Stimulated activated CD8-positive, alpha-beta memory T cell treated with anti-CD3 and anti-CD28 coated beads, Interleukin-15, amount 100 ng/mL, for 24 hours (primary cell): Measurements from ENCODE around the gene FGGY.
"Not testable (repeated sequence)": the region's sequence is repeated elsewhere in the genome, so short reads cannot be mapped to it uniquely, and the experiment has no call there.

ENCODE experiments used
- DNase-seq: peaks from one replicate; pipeline ENCODE4 v3.0.0-alpha.2; 2020; ENCODE audit warnings: low read depth

FGGY gene

DNA sequence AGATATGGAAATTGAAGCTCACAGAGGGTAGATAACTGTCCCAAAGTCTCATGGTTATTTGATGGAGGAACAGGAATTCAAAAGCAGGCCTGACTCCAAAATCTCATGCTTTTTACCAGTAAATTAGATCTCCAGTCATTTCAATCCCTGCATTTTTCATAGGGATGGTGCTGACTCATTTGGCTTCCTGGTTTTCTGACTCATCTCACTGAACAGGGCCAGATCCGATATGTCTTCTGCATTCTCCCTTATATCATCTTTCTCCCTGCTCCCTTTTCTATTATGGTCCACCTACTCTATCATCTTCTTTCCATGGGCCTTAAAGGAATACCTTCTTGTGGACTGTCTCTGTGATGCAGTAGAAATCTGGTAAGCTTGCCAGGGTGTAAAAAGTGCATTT is 187.2 kb downstream of the FGGY start:
- DNase-seq, result no peak

DNA sequence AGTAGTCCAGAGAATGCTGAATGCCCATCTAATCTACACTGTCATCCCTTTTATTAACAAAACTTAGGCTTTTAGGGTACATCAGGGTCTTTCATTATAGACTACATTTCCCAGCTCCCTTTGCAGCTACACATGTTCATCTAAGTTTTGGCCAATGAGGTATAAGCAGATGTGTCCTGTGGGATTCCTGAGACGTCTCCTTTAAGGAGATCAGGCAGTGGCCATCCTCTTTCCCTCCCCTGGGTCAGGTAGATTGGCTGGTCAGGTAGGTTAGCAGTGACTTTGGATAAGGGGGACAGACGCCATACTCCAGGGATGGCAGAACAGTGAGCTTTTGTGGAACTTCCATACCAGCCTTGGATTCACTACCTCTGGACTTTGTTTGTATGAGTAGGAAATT is 188.3 kb downstream of the FGGY start:
- DNase-seq, result no peak

DNA sequence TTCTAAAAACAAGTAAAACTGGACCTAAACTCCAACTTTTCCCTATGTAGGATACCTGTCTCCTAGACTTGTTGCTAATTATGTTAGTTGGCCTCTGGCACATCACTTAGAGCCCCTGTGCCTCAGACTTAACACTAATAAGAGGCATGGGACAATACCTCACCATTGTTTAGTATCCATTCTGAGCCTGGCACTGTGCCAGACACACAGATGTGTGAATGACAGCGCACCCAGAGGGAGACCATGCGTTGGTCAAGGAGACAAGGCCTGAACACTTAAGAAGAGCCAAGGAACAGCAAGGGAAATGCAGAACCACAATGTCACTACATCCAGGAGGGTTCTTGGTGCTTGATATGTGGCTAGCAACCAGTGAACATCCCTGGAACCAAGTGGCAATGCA is 189.1 kb downstream of the FGGY start:
- DNase-seq, result no peak

DNA sequence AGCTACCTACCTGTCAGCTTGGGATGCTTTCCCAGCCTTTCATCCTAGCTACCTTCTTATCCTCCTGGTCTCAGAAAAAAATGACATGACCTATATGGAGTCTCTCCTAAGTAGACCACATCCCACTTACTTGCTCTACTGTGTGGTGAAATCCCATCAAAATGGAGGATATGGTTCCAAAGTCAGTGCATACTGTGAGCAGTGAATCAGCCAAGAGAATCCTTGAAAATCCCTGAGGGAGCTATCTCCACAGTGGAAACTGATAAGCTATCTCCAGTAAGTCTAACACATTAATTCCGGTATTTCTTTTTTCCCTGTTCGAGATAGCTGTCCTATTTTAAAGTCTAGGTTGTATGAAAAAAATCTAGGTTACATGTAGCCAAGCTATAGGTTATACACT is 189.7 kb downstream of the FGGY start:
- no peak for DNase-seq

DNA sequence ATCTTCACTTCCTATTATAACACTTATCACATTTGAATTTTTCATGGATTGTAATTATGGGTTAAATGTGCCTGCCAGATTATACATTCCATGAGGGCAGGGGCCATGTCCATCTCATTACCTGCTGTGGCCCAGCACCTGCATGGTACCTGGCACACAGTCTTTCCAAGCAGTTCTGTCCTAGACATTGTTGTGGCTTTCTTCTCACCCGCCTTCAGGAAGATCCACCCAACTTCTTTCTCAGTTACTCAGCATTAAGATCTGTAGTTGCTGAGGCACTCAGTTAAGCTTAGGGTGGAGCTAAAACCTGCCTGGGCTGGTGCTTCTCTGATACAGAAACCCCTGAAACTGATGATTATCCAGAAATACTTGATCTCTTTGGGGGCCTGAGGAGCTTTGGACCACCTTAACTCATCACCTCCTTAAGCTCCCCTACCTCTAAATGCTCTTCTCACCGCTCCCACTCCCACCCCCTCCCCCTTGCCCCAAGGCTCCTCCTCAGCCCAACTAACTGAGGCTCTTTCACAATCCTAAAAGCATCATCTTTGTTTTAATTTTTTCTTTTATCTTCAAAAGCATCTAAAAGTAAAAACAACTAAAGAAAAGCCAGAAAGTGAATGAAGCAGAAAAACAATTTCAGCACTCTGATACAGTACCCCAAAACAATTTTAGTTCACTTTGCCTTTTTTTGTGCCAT is 190.6 kb downstream of the FGGY start:
- DNase-seq, result no peak

DNA sequence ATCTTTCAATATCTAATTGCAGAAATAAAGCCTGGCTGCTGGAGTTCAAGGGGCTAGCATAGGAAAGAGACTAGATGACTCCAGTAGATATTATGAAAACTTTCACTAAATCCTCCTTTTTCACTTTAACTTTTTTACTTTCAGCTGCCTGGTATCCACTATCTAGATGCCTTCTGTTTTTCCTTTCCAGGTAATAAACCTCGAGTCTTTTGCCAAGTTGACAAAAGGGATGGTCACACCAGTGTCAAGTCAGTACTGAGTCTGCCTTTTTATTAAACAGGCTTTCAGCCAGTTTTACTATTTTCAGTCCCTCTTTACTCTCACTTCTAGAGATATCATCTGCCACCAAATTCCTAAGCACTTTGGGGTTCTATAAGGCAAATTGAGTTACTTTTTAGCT is 195.6 kb downstream of the FGGY start:
- no peak for DNase-seq

DNA sequence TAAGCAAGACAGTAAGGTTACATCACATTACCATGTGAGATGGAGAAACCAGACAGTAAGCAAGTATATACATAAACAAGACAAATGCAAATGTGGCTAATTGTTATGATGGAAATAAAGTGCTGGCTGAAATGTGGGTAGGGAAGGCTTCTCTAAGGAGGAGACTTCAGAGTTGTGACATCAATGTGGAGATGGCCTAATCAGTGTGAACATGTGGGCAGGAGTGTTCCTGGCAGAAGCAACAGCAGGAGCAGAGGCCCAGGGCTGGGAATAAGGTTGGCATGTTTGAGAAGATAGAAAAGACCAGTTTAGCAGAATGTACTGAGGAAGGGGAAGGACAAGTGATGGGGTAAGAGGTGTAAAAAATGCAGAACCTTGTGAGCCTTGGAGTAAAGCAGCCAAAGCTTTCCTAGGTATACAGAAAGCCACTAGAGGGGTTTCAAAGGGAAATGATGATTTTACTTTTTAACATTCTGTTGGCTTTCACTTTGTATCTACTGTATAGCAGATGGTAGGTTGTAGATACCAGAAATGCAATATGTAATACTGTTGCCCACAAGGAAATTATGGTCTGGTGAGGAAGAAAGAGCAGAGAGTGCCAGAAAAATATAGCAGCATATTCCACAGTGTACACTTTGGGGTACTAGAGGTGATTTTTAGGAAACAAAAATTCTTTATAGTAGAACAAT is 197.4 kb downstream of the FGGY start:
- DNase-seq, result no peak

DNA sequence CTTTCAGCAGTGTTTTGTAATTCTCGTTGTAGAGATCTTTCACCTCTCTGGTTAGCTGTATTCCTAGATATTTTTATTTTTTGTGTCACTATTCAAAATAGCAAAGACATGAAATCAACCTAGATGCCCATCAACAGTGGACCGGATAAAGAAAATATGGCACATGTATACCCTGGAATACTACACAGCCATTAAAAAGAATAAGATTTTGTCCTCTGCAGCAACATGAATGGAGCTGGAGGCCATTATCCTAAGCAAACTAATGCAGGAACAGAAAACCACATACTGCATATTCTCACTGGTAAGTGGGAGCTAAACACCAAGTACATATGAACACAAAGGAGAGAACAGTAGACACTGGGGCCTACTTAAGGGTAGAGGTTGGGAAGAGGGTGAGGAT is 199.3 kb downstream of the FGGY start:
- not testable (repeated sequence) for DNase-seq

DNA sequence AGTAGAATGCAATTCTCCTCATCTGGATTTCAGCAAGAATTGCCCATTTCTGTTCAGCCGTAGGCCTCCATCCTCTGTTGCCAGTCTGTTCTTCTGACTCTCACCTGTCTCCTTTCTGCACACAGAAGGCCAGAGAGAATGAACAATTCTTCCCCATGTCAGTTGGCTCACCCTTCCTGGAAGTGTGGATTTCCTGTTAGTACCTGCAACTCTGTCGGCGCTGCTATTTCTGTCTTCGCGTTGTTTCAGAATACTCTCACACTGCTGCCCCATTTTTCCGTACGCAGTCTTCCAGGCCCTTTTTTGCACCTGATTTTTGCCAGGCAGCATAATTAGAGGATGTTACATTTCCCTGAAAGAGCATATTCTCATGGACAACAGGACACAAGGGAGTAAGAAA is 200.7 kb downstream of the FGGY start:
- no peak for DNase-seq

DNA sequence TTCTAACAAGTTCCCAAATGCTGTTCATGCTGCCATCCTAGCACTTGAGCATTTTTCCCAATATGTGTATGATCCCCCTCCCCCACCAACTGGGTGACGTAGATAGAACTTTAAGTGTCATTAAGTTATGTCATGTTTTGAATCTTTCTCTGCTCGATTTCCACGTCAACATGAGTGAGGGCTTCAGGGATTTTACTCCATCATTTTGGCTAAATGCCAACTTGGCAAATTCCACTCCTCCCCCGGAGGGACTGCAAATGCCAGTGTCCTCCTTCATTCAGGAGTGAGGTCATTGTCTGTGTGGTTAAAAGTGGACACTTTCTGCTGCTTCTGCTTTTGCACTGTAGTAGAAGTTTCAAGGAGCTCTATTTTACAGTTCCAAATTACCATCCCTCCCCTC is 201.7 kb downstream of the FGGY start:
- no peak for DNase-seq

DNA sequence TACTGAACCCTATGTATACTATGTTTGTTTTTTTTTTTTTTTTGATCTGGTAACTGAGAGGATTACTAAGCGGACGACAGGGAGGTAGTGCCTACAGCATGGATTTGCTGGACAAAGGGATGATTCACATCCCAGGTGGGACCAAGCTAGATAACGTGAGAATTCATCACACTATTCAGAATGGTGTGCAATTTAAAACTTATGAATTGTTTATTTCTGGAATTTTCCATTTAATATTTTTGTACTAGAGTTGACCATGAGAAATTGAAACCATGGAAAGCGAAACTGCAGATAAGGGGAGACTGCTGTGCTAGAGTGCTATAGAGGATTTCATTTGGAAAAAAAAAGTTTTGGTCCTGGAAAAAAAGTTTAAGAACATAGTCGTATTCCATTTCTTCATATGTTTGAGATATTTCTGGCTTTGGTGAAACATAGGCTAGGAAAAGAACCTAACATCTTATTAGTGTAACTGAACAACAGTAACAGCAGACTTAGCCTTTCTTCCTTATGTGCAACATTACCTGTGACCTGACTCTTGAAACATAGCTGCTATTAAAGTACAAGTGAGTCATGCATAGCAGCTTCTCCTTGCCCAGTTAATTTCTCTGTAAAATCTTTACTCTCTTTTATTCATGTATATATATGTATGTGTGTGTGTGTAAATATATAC is 202.5 kb downstream of the FGGY start:
- DNase-seq, result no peak

DNA sequence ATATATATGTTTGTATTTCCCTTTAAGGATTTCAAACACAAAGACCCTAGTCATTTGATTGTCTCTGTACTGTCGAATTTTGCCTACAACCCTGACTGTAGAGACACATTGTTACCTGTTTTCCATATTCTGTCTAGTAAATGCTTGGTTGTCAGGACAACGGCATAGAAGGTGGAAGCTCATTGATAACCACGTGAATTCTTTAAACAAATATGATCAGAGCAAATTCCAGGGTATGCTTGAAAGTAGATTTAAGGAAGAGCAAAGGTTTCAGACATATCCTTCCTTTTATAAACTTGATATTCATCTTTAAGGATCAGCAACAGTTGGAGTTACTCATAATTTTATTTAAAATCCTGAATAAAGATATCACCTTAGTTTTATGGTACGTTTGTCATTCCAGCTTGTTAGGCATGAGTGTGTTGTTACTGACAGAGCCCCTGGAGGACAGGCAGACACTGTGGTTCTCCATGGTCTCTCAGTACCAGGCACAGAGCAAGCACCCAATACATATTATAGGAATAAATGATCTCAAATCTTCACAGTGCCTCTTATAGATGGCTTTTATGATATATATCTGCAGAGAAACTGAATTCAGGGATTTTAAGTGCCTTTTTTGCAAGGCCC is 203.2 kb downstream of the FGGY start:
- no peak for DNase-seq

DNA sequence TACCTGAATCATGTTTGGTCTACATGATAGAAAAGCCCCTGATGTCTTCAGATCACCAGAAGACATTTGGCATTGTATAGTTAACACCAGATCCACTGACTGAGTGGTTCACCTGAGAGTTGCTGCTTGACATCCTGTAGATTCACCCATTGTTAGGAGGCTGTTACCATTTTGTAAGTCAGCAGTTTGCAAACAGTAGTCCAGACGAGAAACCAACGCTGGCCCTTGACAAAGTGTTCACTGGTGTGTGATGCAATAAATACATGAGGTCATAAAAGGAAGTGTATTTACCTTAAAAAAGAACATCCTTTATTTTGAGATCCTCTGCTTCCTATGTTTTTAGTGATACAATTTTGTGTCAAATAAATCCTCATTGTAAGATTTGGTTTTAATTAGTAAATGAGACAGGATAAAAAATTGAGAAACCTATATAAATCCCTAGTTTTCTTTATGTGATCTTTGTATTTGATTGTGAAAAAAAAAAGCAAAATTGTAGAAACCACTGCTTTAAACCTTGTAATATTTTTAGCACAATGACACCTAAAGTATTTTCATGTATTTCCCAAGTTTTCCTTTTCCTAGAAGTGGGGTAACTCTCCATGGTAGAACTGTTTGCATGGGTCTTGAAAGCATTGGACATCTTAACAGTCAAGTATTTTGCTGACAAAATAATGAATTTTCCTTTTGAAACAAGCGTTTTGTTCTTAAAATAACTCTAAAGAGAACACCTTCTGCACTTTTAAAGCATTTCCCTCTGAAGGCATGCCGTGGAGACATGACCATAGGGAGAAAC is 204.3 kb downstream of the FGGY start:
- no peak for DNase-seq

DNA sequence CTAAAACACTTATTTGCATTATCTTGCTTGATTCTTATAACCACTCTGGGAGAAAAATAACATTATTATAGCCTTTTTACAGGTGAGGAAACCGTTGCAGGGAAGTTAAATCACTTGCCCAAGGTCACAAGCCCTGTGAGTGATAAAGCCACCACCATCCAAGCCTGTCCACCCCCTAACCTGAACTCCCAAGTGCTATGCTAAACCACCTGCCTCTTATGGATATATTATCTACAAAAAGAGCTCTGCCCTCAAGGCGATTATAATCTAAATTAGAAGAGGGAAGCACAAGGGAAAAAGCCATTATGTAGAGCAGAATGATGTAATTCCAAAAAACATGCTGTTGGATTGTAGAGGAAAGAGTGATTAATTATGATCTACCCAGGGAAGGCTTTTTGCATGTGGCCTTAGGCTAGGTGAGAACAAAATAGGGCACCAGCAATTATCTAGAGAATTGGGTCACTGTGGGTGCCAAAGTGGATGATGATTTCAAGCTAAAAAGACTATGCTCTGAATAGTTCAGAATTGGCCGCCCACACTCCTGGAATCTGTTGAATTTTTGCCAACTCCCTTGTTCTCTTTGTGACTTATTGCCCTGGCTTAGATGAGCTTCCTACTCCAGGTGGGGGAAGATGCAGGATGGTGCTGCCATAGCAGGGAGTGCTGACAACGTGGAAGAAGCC is 205.3 kb downstream of the FGGY start:
- no peak for DNase-seq

DNA sequence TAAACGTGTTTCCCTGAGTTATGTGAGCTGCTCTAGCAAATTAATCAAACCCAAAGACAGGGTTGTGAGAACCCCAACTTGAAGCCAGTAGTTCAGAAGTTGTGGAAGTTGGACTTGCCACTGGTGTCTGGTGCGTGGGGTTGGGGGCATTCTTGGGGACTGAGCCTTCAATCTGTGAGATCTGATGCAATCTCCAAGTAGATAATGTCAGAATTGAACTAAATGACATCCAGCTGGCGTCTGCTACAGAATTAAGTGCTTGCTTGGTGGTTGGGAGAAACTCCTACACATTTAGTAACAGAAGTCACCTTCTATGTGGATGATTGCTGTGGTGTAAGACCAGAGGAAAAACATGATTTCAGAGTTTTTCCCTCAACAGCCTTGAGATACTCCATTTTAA is 207.4 kb downstream of the FGGY start:
- no peak for DNase-seq

DNA sequence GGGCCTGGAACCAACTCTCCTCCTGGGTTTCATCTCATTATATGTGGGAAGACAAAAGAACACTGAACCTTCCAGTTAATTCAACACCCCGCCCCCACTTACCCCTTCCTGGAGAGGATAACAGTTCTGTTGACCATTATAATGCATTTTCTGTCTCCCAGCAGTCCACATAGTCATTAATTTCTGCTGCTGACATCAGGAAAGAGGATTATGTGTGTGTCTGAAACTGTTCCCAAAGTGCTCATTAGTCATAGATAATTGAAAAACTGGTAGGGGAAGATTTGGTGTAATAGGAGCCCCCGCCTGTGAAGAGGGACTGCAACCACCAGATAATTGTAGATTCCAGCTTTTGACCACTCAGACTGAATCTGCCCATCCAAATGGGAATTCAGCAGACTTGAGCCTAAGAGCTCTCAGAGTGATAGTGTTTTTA is 208.7 kb downstream of the FGGY start:
- no peak for DNase-seq

DNA sequence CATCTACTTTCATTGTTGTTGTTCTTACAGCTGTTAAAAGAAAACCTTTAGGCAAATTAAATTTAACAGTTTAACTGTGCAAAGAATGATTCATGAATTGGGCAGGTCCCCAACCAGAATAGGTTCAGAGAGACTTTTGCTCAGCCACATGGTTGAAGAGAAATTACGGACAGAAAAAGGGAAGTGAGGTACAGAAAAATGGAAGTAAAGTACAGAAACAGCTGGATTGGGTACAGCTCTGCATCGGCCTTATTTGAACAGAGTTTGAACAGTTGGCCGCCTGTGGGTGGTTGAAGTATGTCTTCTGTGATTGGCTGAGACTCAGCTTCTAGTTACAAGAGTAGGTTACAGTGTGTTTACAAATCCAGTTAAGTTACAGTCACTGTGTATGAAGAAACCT is 210.1 kb downstream of the FGGY start:
- no peak for DNase-seq

DNA sequence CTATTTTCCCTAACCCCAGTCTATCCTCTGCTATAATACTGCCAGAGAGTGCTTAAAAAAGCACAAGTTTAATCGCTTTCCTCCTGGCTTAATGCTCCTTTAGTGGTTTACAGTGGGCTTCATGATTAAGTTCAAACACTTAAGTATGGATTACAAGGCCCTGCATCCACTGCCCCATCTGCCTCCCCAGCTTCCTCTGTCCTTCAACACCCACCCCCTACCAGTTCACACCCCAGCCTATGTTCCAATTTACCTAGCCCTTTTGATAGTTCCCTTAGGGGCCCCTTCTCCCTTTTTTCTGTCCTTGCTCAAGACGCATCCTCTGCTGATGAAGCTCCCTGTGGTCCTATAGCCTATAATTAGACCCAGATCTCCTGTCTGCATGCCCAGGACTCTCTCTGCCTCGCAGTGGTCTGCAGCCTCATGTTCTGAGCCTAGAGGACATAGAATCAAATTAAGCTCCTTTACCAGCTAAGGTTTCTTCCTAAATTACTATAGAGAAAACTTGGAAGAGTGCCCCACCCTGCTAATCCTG is 212.5 kb downstream of the FGGY start:
- no peak for DNase-seq

DNA sequence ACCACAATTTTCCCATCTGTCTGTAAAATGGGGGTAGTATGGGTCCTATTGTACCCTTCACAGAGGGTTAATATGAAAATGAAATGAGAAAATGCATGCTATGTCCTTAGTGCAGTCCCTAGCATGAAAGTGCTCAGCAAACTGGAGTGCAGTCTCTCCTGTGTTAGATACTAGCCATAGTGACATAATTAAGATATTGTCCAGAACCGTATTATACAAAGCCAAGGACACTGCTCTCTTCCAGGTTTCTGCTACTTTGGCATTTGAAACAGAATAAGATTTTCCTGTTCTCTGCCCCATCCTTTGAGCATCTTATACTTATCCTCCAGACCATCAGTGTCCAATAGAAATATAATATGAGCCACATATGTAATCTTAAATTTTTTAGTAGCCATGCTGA is 213.4 kb downstream of the FGGY start:
- no peak for DNase-seq

DNA sequence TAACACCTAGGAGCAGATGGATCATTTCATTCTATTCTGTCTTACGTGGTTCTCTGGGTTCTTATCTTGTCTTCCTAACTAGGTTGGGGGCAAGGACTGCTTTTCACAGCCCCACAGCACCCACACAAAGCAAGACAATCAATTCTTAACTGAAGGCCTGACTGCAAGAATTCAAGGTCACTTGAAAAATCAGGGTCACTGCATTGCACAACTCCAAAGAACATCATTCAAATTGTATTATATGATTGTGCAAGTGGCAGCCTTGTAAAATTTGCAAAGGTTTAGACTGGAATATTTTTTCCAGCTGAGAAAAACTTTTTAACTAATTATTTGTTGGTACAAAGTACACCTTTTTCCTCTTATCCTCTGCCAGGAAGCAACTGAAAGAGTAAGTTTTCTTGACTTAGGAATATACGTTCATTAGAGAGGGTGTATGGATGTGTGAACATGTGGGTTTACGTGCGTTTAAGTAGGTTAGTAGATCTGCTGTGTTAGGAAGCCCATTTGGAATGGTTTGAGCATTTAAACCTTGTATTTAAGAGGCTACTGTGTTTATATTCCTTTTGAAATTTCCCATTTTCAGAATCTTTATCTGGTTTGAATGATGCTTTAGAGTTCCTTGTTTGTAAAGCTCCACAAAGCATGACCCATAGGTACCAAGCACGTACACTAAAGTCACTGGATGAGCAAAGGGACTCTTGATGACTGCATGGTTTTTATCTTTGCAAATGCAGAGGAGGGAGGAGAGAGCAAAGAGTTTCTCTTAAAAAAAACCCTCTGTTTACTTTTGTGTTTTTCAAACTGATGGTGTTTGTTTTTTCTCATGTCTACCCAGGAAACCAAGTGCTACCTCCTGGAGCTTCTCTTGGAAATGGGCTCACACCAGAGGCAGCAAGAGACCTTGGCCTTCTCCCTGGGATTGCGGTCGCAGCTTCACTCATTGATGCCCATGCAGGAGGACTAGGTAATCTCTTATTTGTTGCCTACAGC is 214.9 kb downstream of the FGGY start:
- no peak for DNase-seq
